Ishikawa (cell line): ENCODE data around the gene NXN.

Experiments used
- CEBPB ChIP-seq: IDR thresholded peaks from 2 replicates; pipeline ENCODE4 v1.6.1; 2012
- CREB1 ChIP-seq: IDR thresholded peaks from 2 replicates; pipeline ENCODE4 v1.6.1; 2012; ENCODE audit warnings: low read depth
- EGR1 ChIP-seq: IDR thresholded peaks from 2 replicates; pipeline ENCODE4 v1.6.1; 2012
- EP300 ChIP-seq: IDR thresholded peaks from 2 replicates; pipeline ENCODE4 v1.6.1; 2012; ENCODE audit warnings: borderline replicate concordance
- NFIC ChIP-seq: IDR thresholded peaks from 2 replicates; pipeline ENCODE4 v1.6.1; 2012
- RAD21 ChIP-seq: IDR thresholded peaks from 2 replicates; pipeline ENCODE4 v1.6.1; 2012; ENCODE audit warnings: low read depth
- TAF1 ChIP-seq: IDR thresholded peaks from 2 replicates; pipeline ENCODE4 v1.6.1; 2012; ENCODE audit warnings: low read depth, mild to moderate bottlenecking
- TCF12 ChIP-seq: IDR thresholded peaks from 2 replicates; pipeline ENCODE4 v1.6.1; 2012; ENCODE audit warnings: low read depth
- TEAD4 ChIP-seq: IDR thresholded peaks from 2 replicates; pipeline ENCODE4 v1.6.1; 2012
- YY1 ChIP-seq: IDR thresholded peaks from 2 replicates; pipeline ENCODE4 v1.6.1; 2012; ENCODE audit warnings: low read depth
- TF ChIP-seq, protein P1 (sequence below): IDR thresholded peaks from 2 replicates; pipeline ENCODE4 v1.6.1; 2012; ENCODE audit warnings: low read depth, mild to moderate bottlenecking
- TF ChIP-seq, protein P2 (sequence below): IDR thresholded peaks from 2 replicates; pipeline ENCODE4 v1.6.1; 2012
- TF ChIP-seq, protein P3 (sequence below): IDR thresholded peaks from 2 replicates; pipeline ENCODE4 v1.6.1; 2012

DNA sequence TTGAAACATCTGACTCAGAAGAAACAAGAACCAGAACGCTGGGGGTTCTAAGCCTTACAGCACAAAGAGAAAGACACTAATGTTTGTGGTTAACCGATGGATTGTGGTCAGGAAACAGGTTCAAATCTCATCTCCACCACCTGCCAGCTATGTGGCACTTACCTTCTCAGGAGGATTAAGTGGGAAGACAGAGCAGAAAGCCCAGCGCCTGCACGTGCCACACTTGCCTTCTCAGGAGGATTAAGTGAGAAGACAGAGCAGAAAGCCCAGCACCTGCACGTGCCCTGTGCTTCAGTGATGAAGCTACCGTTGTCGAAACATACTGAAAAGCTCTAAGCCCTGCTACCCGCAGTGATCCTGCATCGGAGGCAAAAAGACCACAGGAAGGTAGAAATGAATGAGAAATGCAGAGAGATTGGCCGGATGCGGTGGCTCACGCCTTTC is 90.6 kb downstream of the NXN start:
- TF ChIP-seq TAF1 (no peak), RAD21 (no peak), CEBPB (no peak), EP300 (no peak), NFIC (no peak), YY1 (no peak), TCF12 (no peak), TEAD4 (no peak), CREB1 (no peak), EGR1 (no peak)
- TF ChIP-seq, protein P1, sequence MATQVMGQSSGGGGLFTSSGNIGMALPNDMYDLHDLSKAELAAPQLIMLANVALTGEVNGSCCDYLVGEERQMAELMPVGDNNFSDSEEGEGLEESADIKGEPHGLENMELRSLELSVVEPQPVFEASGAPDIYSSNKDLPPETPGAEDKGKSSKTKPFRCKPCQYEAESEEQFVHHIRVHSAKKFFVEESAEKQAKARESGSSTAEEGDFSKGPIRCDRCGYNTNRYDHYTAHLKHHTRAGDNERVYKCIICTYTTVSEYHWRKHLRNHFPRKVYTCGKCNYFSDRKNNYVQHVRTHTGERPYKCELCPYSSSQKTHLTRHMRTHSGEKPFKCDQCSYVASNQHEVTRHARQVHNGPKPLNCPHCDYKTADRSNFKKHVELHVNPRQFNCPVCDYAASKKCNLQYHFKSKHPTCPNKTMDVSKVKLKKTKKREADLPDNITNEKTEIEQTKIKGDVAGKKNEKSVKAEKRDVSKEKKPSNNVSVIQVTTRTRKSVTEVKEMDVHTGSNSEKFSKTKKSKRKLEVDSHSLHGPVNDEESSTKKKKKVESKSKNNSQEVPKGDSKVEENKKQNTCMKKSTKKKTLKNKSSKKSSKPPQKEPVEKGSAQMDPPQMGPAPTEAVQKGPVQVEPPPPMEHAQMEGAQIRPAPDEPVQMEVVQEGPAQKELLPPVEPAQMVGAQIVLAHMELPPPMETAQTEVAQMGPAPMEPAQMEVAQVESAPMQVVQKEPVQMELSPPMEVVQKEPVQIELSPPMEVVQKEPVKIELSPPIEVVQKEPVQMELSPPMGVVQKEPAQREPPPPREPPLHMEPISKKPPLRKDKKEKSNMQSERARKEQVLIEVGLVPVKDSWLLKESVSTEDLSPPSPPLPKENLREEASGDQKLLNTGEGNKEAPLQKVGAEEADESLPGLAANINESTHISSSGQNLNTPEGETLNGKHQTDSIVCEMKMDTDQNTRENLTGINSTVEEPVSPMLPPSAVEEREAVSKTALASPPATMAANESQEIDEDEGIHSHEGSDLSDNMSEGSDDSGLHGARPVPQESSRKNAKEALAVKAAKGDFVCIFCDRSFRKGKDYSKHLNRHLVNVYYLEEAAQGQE: no peak
- TF ChIP-seq, protein P2, sequence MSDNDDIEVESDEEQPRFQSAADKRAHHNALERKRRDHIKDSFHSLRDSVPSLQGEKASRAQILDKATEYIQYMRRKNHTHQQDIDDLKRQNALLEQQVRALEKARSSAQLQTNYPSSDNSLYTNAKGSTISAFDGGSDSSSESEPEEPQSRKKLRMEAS: no peak
- TF ChIP-seq, protein P3, sequence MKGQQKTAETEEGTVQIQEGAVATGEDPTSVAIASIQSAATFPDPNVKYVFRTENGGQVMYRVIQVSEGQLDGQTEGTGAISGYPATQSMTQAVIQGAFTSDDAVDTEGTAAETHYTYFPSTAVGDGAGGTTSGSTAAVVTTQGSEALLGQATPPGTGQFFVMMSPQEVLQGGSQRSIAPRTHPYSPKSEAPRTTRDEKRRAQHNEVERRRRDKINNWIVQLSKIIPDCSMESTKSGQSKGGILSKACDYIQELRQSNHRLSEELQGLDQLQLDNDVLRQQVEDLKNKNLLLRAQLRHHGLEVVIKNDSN: no peak
